ENCODE measurements around the gene SERINC2.

DNA sequence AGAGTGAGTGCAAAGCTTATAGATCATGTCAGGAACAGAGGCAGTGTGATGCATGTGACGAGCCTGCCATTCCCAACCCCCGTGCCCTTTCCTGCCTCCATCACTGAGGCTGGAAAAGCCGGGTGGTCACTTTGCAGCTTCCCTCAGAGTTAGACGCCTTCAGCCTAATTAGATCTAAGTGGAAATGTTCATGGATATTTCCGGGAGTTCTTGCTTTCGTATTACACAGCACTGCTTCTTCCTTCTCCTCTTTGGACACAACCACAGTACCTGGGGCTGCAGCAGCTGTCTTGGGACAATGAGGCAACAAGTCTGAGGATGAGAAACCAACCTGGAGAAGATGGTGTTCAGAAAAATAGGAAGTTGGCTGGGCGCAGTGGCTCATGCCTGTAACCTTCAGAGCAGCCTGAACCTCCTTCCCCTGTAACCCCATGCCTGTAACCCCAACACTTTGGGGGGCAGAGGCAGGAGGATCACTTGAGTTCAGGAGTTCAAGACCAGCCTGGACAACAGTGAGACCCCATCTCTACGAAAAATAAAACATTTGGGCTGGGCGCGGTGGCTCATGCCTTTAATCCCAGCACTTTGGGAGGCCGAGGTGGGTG lies 24.5 kb downstream of the SERINC2 start:
- TF ChIP-seq, protein P1, sequence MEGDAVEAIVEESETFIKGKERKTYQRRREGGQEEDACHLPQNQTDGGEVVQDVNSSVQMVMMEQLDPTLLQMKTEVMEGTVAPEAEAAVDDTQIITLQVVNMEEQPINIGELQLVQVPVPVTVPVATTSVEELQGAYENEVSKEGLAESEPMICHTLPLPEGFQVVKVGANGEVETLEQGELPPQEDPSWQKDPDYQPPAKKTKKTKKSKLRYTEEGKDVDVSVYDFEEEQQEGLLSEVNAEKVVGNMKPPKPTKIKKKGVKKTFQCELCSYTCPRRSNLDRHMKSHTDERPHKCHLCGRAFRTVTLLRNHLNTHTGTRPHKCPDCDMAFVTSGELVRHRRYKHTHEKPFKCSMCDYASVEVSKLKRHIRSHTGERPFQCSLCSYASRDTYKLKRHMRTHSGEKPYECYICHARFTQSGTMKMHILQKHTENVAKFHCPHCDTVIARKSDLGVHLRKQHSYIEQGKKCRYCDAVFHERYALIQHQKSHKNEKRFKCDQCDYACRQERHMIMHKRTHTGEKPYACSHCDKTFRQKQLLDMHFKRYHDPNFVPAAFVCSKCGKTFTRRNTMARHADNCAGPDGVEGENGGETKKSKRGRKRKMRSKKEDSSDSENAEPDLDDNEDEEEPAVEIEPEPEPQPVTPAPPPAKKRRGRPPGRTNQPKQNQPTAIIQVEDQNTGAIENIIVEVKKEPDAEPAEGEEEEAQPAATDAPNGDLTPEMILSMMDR (IDR thresholded peaks at IDR 0.05; ENCODE audit: low read depth, low read length, missing input control), result no peak
- TF ChIP-seq RXRA (IDR thresholded peaks at IDR 0.05), result no peak
- no peak for TF ChIP-seq MAX (IDR thresholded peaks at IDR 0.05)

Measured in liver (tissue), 3 donors.